ENCODE measurements around the gene GLYR1. TPM values are rescaled to one million over a fixed set of nuclear protein-coding genes. Genes with fewer than 3 reads are reported as not detected.

Gene GLYR1
- total and polyA plus RNA-seq, 3 experiments from 2014 or later: 40.2 to 110 (median 104) TPM

- Histone ChIP-seq H3K4me1 (ENCODE audit: insufficient read depth, low read length) (peaks cover 24% of the 10 kb centered on the region), H3K27me3 (ENCODE audit: insufficient read depth, low read length, poor library complexity, severe bottlenecking) (no peaks in the 10 kb centered on the region), H3K27ac (ENCODE audit: low read depth, low read length) (no peak overlapping the region), H3K4me3 (ENCODE audit: low read length) (no peak overlapping the region), H3K36me3 (ENCODE audit: insufficient read depth, low read length) (peaks cover 17% of the 10 kb centered on the region), H3K9me3 (ENCODE audit: low read length) (no peaks in the 10 kb centered on the region)
- Mint-ChIP-seq H3K9me3 (no peaks in the 10 kb centered on the region), H3K27me3 (no peaks in the 10 kb centered on the region), H3K4me1 (peaks cover 23 to 29% (median 26%) of the 10 kb centered on the region in 3 donors), H3K36me3 (peaks cover 0 to 66% (median 4%) of the 10 kb centered on the region in 3 donors), H3K4me3 (peak overlapping the region in 3 of 7 donors; percentile 11 to 74 (median 44)), H3K27ac (peak overlapping the region in 3 of 8 donors; percentile 27 to 48 (median 42))
- ChIA-PET POLR2A (no interaction called here), CTCF (interaction anchor here (2.3 kb wide), 1 partner anchor 29 kb away, joined by 8 read pairs; the partner anchor contains the start of gene DNAAF8)
- DNase-seq: no peak
Observed at GRCh38 chr16:4763791-4764190, 83.3 kb downstream of the GLYR1 start.

- Histone ChIP-seq H3K36me3 (ENCODE audit: insufficient read depth, low read length) (peaks cover 24% of the 10 kb centered on the region), H3K4me1 (ENCODE audit: insufficient read depth, low read length) (peaks cover 14% of the 10 kb centered on the region), H3K4me3 (ENCODE audit: low read length) (no peak overlapping the region), H3K27ac (ENCODE audit: low read depth, low read length) (no peak overlapping the region), H3K9me3 (ENCODE audit: low read length) (no peaks in the 10 kb centered on the region), H3K27me3 (ENCODE audit: insufficient read depth, low read length, poor library complexity, severe bottlenecking) (no peaks in the 10 kb centered on the region)
- no peak for DNase-seq
- H3K27me3 Mint-ChIP-seq: no peaks in the 10 kb centered on the region
- peak overlapping the region in 1 of 7 donors; percentile 45 for H3K4me3 Mint-ChIP-seq
- ChIA-PET POLR2A (no interaction called here), CTCF (no interaction called here)
- peaks cover 0 to 77% (median 9%) of the 10 kb centered on the region in 3 donors for H3K36me3 Mint-ChIP-seq
- H3K27ac Mint-ChIP-seq: no peak overlapping the region
- H3K9me3 Mint-ChIP-seq: no peaks in the 10 kb centered on the region
- H3K4me1 Mint-ChIP-seq: peaks cover 11 to 15% (median 11%) of the 10 kb centered on the region in 3 donors
Observed at GRCh38 chr16:4762205-4762604, 84.9 kb downstream of the GLYR1 start.

GRCh38 chr16:4760221-4760910 is 86.7 kb downstream of the GLYR1 start:
- Histone ChIP-seq H3K36me3 (ENCODE audit: insufficient read depth, low read length) (peaks cover 31% of the 10 kb centered on the region), H3K4me3 (ENCODE audit: low read length) (no peak overlapping the region), H3K4me1 (ENCODE audit: insufficient read depth, low read length) (peaks cover 3% of the 10 kb centered on the region), H3K9me3 (ENCODE audit: low read length) (no peaks in the 10 kb centered on the region), H3K27ac (ENCODE audit: low read depth, low read length) (no peak overlapping the region), H3K27me3 (ENCODE audit: insufficient read depth, low read length, poor library complexity, severe bottlenecking) (no peaks in the 10 kb centered on the region)
- DNase-seq: no peak
- Mint-ChIP-seq H3K27me3 (no peaks in the 10 kb centered on the region), H3K4me1 (peaks cover 0 to 2% (median under 1%) of the 10 kb centered on the region in 3 donors), H3K36me3 (peaks cover 7 to 83% (median 16%) of the 10 kb centered on the region in 3 donors), H3K9me3 (no peaks in the 10 kb centered on the region), H3K4me3 (no peak overlapping the region), H3K27ac (peak overlapping the region in 1 of 8 donors; percentile 77)
- POLR2A ChIA-PET: interaction anchor here (0.8 to 1.1 kb wide), 2 partner anchors 66 to 315 kb away, joined by 3 read pairs; no protein-coding TSS in a partner anchor
- CTCF ChIA-PET: no interaction called here

GRCh38 chr16:4755687-4756086 is 91.4 kb downstream of the GLYR1 start:
- no peak for DNase-seq
- H3K4me1 Mint-ChIP-seq: peaks cover 0 to 2% (median 0%) of the 10 kb centered on the region in 3 donors
- Histone ChIP-seq H3K36me3 (ENCODE audit: insufficient read depth, low read length) (peaks cover 24% of the 10 kb centered on the region), H3K27me3 (ENCODE audit: insufficient read depth, low read length, poor library complexity, severe bottlenecking) (no peaks in the 10 kb centered on the region), H3K9me3 (ENCODE audit: low read length) (no peaks in the 10 kb centered on the region), H3K27ac (ENCODE audit: low read depth, low read length) (no peak overlapping the region), H3K4me3 (ENCODE audit: low read length) (no peak overlapping the region), H3K4me1 (ENCODE audit: insufficient read depth, low read length) (no peaks in the 10 kb centered on the region)
- peaks cover 7 to 84% (median 18%) of the 10 kb centered on the region in 3 donors for H3K36me3 Mint-ChIP-seq
- POLR2A ChIA-PET: no interaction called here
- peaks cover 0 to 1% (median 0%) of the 10 kb centered on the region in 5 donors for H3K9me3 Mint-ChIP-seq
- no peaks in the 10 kb centered on the region for H3K27me3 Mint-ChIP-seq
- H3K4me3 Mint-ChIP-seq: no peak overlapping the region
- H3K27ac Mint-ChIP-seq: peak overlapping the region in 2 of 8 donors; percentile 38 to 43
- CTCF ChIA-PET: no interaction called here

- peaks cover 0 to under 1% (median 0%) of the 10 kb centered on the region in 3 donors for H3K4me1 Mint-ChIP-seq
- no peaks in the 10 kb centered on the region for H3K9me3 ChIP-seq (ENCODE audit: low read length)
- H3K4me1 ChIP-seq (ENCODE audit: insufficient read depth, low read length): no peaks in the 10 kb centered on the region
- DNase-seq: no peak
- ChIA-PET POLR2A (no interaction called here), CTCF (no interaction called here)
- H3K36me3 Mint-ChIP-seq: peaks cover 7 to 78% (median 17%) of the 10 kb centered on the region in 3 donors
- no peak overlapping the region for H3K4me3 Mint-ChIP-seq
- peaks cover 0 to 1% (median 0%) of the 10 kb centered on the region in 5 donors for H3K9me3 Mint-ChIP-seq
- H3K27ac ChIP-seq (ENCODE audit: low read depth, low read length): no peak overlapping the region
- H3K27me3 ChIP-seq (ENCODE audit: insufficient read depth, low read length, poor library complexity, severe bottlenecking): no peaks in the 10 kb centered on the region
- no peak overlapping the region for H3K4me3 ChIP-seq (ENCODE audit: low read length)
- no peaks in the 10 kb centered on the region for H3K27me3 Mint-ChIP-seq
- H3K27ac Mint-ChIP-seq: no peak overlapping the region
- peaks cover 24% of the 10 kb centered on the region for H3K36me3 ChIP-seq (ENCODE audit: insufficient read depth, low read length)
Observed at GRCh38 chr16:4754865-4755264, 92.2 kb downstream of the GLYR1 start.

GRCh38 chr16:4753227-4753626 is 93.9 kb downstream of the GLYR1 start:
- H3K27ac ChIP-seq (ENCODE audit: low read depth, low read length): no peak overlapping the region
- no peaks in the 10 kb centered on the region for H3K27me3 ChIP-seq (ENCODE audit: insufficient read depth, low read length, poor library complexity, severe bottlenecking)
- Mint-ChIP-seq H3K27me3 (no peaks in the 10 kb centered on the region), H3K9me3 (peaks cover 0 to 1% (median 0%) of the 10 kb centered on the region in 5 donors), H3K27ac (peak overlapping the region in 1 of 8 donors; percentile 17), H3K4me1 (peaks cover 5 to 10% (median 6%) of the 10 kb centered on the region in 3 donors), H3K36me3 (peaks cover 7 to 66% (median 11%) of the 10 kb centered on the region in 3 donors), H3K4me3 (no peak overlapping the region)
- CTCF ChIA-PET: no interaction called here
- DNase-seq: no peak
- no peaks in the 10 kb centered on the region for H3K9me3 ChIP-seq (ENCODE audit: low read length)
- no peak overlapping the region for H3K4me3 ChIP-seq (ENCODE audit: low read length)
- peaks cover 12% of the 10 kb centered on the region for H3K36me3 ChIP-seq (ENCODE audit: insufficient read depth, low read length)
- POLR2A ChIA-PET: interaction anchor here (0.6 kb wide), 1 partner anchor 46 kb away, joined by 17 read pairs; no protein-coding TSS in a partner anchor
- H3K4me1 ChIP-seq (ENCODE audit: insufficient read depth, low read length): no peaks in the 10 kb centered on the region

Other genes with a start within 250 kb of the GLYR1 start
- gene UBALD1, start 232.4 kb downstream of the GLYR1 start, total RNA-seq: 10 to 100 TPM; 18.7 to 22.3 TPM
- 4.9 TPM for gene UBALD1, start 232.4 kb downstream of the GLYR1 start, polyA plus RNA-seq
- 10 to 100 TPM; 67.3 to 69.7 TPM for gene MGRN1, start 222.5 kb downstream of the GLYR1 start, total RNA-seq
- gene MGRN1, start 222.5 kb downstream of the GLYR1 start, polyA plus RNA-seq: 6.4 TPM
- gene NUDT16L1, start 153.7 kb downstream of the GLYR1 start, total RNA-seq: 10 to 100 TPM; 40.6 to 47.7 TPM
- gene NUDT16L1, start 153.7 kb downstream of the GLYR1 start, polyA plus RNA-seq: 89.2 TPM
- 10 to 100 TPM; 16.9 to 18.5 TPM for gene ANKS3, start 113.0 kb downstream of the GLYR1 start, total RNA-seq
- gene ANKS3, start 113.0 kb downstream of the GLYR1 start, polyA plus RNA-seq: 4.3 TPM
- gene DNAAF8, start 112.8 kb downstream of the GLYR1 start, total RNA-seq: under 1 TPM; 0.15 to 0.31 TPM
- 0.35 TPM for gene DNAAF8, start 112.8 kb downstream of the GLYR1 start, polyA plus RNA-seq
- gene ZNF500, start 80.1 kb downstream of the GLYR1 start, total RNA-seq: 10 to 100 TPM; 12.7 to 13.7 TPM
- 15.2 TPM for gene ZNF500, start 80.1 kb downstream of the GLYR1 start, polyA plus RNA-seq
- not detected for gene SEPTIN12, start 58.9 kb downstream of the GLYR1 start, total RNA-seq
- gene SEPTIN12, start 58.9 kb downstream of the GLYR1 start, polyA plus RNA-seq: not detected
- not detected for gene SMIM22, start 51.9 kb downstream of the GLYR1 start, total RNA-seq
- not detected for gene SMIM22, start 51.9 kb downstream of the GLYR1 start, polyA plus RNA-seq
- gene ROGDI, start 44.7 kb downstream of the GLYR1 start, total RNA-seq: 1 to 10 TPM; 7.4 to 8.1 TPM
- 7.8 TPM for gene ROGDI, start 44.7 kb downstream of the GLYR1 start, polyA plus RNA-seq
- gene UBN1, start 193 bp upstream of the GLYR1 start, total RNA-seq: 10 to 100 TPM; 40.3 to 41.0 TPM
- 23.3 TPM for gene UBN1, start 193 bp upstream of the GLYR1 start, polyA plus RNA-seq
- gene PPL, start 89.9 kb upstream of the GLYR1 start, total RNA-seq: not detected
- 0.29 TPM for gene PPL, start 89.9 kb upstream of the GLYR1 start, polyA plus RNA-seq
- gene SEC14L5, start 111.0 kb upstream of the GLYR1 start, total RNA-seq: not detected
- gene SEC14L5, start 111.0 kb upstream of the GLYR1 start, polyA plus RNA-seq: not detected
- 10 to 100 TPM; 18.8 to 19.0 TPM for gene NAGPA, start 186.6 kb upstream of the GLYR1 start, total RNA-seq
- 33.3 TPM for gene NAGPA, start 186.6 kb upstream of the GLYR1 start, polyA plus RNA-seq
- not detected for gene C16orf89, start 218.7 kb upstream of the GLYR1 start, total RNA-seq
- gene C16orf89, start 218.7 kb upstream of the GLYR1 start, polyA plus RNA-seq: not detected
- gene ALG1, start 224.6 kb upstream of the GLYR1 start, total RNA-seq: 10 to 100 TPM; 47.8 to 50.7 TPM
- gene ALG1, start 224.6 kb upstream of the GLYR1 start, polyA plus RNA-seq: 32.8 TPM